Hindlimb muscle (tissue), 1 donor: Measurements from ENCODE around the gene ABCB9. TPM values are rescaled to one million over a fixed set of nuclear protein-coding genes. Genes with fewer than 3 reads are reported as not detected.

Experiments used
- polyA plus RNA-seq: library from polyadenylated mRNA; unstranded; fragments of 120-200 nt; gene quantifications from one replicate; pipeline ENCODE4 v1.2.1, GENCODE V29; 2013; ENCODE audit not compliant: insufficient read length

The ABCB9 gene
- polyA plus RNA-seq, 1 donor, result 4.3 TPM

Other genes with a start within 250 kb of the ABCB9 start
- 0.28 TPM for gene HCAR3, start 249.7 kb downstream of the ABCB9 start, polyA plus RNA-seq
- 0.32 TPM for gene HCAR1, start 235.6 kb downstream of the ABCB9 start, polyA plus RNA-seq
- 65.1 TPM for gene DENR, start 213.6 kb downstream of the ABCB9 start, polyA plus RNA-seq
- gene CCDC62, start 191.9 kb downstream of the ABCB9 start, polyA plus RNA-seq, result 0.80 TPM
- 8.7 TPM for gene HIP1R, start 131.0 kb downstream of the ABCB9 start, polyA plus RNA-seq
- gene VPS37B, start 70.3 kb downstream of the ABCB9 start, polyA plus RNA-seq, result 23.0 TPM
- 10.1 TPM for gene OGFOD2, start 8.8 kb upstream of the ABCB9 start, polyA plus RNA-seq
- gene ARL6IP4, start 14.2 kb upstream of the ABCB9 start, polyA plus RNA-seq, result 160 TPM
- gene PITPNM2, start 184.6 kb upstream of the ABCB9 start, polyA plus RNA-seq, result 6.0 TPM